ENCODE measurements around the gene PPP2R2C.
A peak's percentile ranks its signal among the peaks of the same experiment; 100 is the strongest.

The PPP2R2C gene

DNA sequence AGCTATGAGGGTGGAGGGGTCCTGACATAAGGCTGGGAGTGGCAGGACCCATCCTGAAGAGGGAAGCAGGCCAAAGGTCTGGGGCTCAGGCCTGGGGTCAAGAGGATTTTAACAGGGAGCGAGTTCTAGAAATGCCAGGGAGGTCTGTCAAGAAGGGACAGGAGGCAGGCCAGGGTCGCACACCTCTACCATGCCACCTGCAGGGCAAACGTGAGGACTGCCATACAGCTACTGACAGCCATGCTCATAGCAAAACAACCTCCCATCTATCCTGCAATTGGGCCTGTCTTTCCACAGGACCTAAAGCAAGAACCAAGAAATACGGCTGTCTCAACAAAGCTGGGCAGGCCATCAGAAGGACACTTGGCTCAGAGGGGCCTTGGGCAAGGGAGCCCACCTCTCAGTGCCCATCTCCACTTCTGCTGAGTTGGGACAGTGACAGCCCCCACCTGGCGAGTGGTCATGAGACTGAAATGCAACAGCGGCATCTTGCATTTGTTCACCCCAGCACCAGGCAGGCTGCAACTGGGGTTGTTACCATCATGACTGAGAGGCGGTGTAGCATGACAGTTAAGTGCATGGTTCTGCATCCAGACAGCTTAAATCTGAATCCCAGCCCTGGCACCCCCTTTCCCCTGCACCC lies 110.0 kb downstream of the PPP2R2C start:
- H3K9ac ChIP-seq (ENCODE audit: low read depth, low read length, poor library complexity) = no peak overlapping the region
- H2AK5ac ChIP-seq (ENCODE audit: low read depth, low read length) = no peak overlapping the region
- no peak overlapping the region for H2BK15ac ChIP-seq (ENCODE audit: low read length)
- H3K9me3 ChIP-seq (replicated peaks in 1 of 2; ENCODE audit: control insufficient read depth in 2 of 2, insufficient read depth in 1 of 2, low read depth in 1 of 2, low read length in 2 of 2) = peaks cover 0 to 1% of the 10 kb centered on the region in 2 donors
- H3K23ac ChIP-seq (ENCODE audit: low read depth, low read length, poor library complexity) = no peak overlapping the region
- H4K91ac ChIP-seq (ENCODE audit: low read depth, low read length, poor library complexity) = no peak overlapping the region
- no peak overlapping the region for H3K27ac ChIP-seq (replicated peaks; ENCODE audit: low read length)
- no peak overlapping the region for H2BK120ac ChIP-seq (ENCODE audit: low read depth, low read length)
- H3K4me1 ChIP-seq (ENCODE audit: control insufficient read depth in 2 of 2, insufficient read depth in 1 of 2, low read depth in 1 of 2, low read length in 2 of 2) = peaks cover 0 to 9% of the 10 kb centered on the region in 2 donors
- no peak overlapping the region for H3K4ac ChIP-seq (ENCODE audit: low read length)
- no CpG with 5 or more reads among the region's 7 CpGs for WGBS, 2 donors (ENCODE audit: extremely low coverage in 2 of 2, insufficient read length in 2 of 2, insufficient replicate concordance in 1 of 2)
- no peak overlapping the region for H2AFZ ChIP-seq (ENCODE audit: low read length)
- no peak overlapping the region for H3K4me3 ChIP-seq (ENCODE audit: low read length in 2 of 2)
- no peak overlapping the region for H3K14ac ChIP-seq (ENCODE audit: low read length)
- H2BK5ac ChIP-seq (ENCODE audit: low read length) = no peak overlapping the region
- no peak overlapping the region for H4K8ac ChIP-seq (ENCODE audit: low read depth, low read length)
- DNase-seq (ENCODE audit: low spot score) = no peak
- no peak overlapping the region for H3K18ac ChIP-seq (ENCODE audit: low read length)
- H3K36me3 ChIP-seq (replicated peaks in 1 of 2; ENCODE audit: control insufficient read depth in 2 of 2, insufficient read depth in 2 of 2, low read length in 2 of 2) = no peaks in the 10 kb centered on the region
- no peaks in the 10 kb centered on the region for H3K79me1 ChIP-seq (ENCODE audit: low read depth, low read length)
- peaks cover 0 to 18% (median 0%) of the 10 kb centered on the region in 3 experiments for H3K27me3 ChIP-seq (ENCODE audit: control insufficient read depth in 3 of 3, insufficient read depth in 3 of 3, low read depth in 1 of 3, low read length in 3 of 3)
- no peak overlapping the region for H2BK12ac ChIP-seq (ENCODE audit: low read length)
- no peak overlapping the region for H3K4me2 ChIP-seq (ENCODE audit: insufficient read depth, low read length, poor library complexity, severe bottlenecking)

DNA sequence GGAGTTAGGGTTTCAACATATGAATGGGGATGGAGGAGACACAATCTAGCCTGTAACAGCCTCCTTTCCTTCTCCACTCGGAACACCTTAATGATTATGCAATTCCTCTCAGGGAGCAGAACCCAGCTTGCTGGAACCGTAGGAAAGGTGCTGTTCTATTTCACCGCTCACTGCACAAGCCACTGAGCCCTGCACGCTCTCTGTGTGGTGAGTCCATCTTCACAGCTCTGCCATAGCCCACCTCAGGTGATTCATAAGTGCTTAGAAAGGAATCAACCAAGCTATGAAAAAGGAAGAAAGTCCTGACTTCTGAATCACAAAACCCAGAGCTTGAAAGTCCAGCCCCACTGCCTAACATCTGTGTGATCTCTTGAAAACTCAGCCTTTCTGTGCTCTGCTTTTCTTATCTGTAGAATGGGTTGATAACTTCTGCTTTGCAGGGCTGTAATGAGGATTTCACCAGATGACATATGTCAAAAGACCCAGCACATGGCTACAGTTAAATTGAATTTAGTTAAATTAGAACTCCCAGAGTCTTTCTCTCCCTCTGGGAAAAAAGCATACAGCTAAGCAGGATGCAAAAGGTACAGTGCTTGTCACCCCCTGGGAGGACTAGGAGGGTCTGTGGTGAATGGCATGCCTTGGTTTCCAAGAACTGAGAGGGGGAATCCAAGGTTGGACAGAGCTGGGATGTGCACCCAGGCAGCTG lies 111.2 kb downstream of the PPP2R2C start:
- Histone ChIP-seq H4K8ac (ENCODE audit: low read depth, low read length) (no peak overlapping the region), H2BK5ac (ENCODE audit: low read length) (no peak overlapping the region), H3K4ac (ENCODE audit: low read length) (no peak overlapping the region), H2AFZ (ENCODE audit: low read length) (no peak overlapping the region), H2BK120ac (ENCODE audit: low read depth, low read length) (no peak overlapping the region), H4K91ac (ENCODE audit: low read depth, low read length, poor library complexity) (no peak overlapping the region), H2AK5ac (ENCODE audit: low read depth, low read length) (no peak overlapping the region), H3K4me1 (ENCODE audit: control insufficient read depth in 2 of 2, insufficient read depth in 1 of 2, low read depth in 1 of 2, low read length in 2 of 2) (peaks cover 0 to 4% of the 10 kb centered on the region in 2 donors), H3K9me3 (replicated peaks in 1 of 2; ENCODE audit: control insufficient read depth in 2 of 2, insufficient read depth in 1 of 2, low read depth in 1 of 2, low read length in 2 of 2) (peaks cover 0 to 2% of the 10 kb centered on the region in 2 donors), H3K23ac (ENCODE audit: low read depth, low read length, poor library complexity) (no peak overlapping the region), H3K4me2 (ENCODE audit: insufficient read depth, low read length, poor library complexity, severe bottlenecking) (no peak overlapping the region), H3K36me3 (replicated peaks in 1 of 2; ENCODE audit: control insufficient read depth in 2 of 2, insufficient read depth in 2 of 2, low read length in 2 of 2) (no peaks in the 10 kb centered on the region), H3K18ac (ENCODE audit: low read length) (no peak overlapping the region), H2BK12ac (ENCODE audit: low read length) (no peak overlapping the region), H3K14ac (ENCODE audit: low read length) (no peak overlapping the region), H3K79me1 (ENCODE audit: low read depth, low read length) (no peaks in the 10 kb centered on the region), H3K27ac (replicated peaks; ENCODE audit: low read length) (no peak overlapping the region), H3K4me3 (ENCODE audit: low read length in 2 of 2) (no peak overlapping the region), H3K9ac (ENCODE audit: low read depth, low read length, poor library complexity) (no peak overlapping the region), H2BK15ac (ENCODE audit: low read length) (no peak overlapping the region), H3K27me3 (ENCODE audit: control insufficient read depth in 3 of 3, insufficient read depth in 3 of 3, low read depth in 1 of 3, low read length in 3 of 3) (peaks cover 0 to 6% (median 0%) of the 10 kb centered on the region in 3 experiments)
- WGBS, 2 donors (ENCODE audit: extremely low coverage in 2 of 2, insufficient read length in 2 of 2, insufficient replicate concordance in 1 of 2) = no CpG with 5 or more reads among the region's 4 CpGs
- no peak for DNase-seq (ENCODE audit: low spot score)

DNA sequence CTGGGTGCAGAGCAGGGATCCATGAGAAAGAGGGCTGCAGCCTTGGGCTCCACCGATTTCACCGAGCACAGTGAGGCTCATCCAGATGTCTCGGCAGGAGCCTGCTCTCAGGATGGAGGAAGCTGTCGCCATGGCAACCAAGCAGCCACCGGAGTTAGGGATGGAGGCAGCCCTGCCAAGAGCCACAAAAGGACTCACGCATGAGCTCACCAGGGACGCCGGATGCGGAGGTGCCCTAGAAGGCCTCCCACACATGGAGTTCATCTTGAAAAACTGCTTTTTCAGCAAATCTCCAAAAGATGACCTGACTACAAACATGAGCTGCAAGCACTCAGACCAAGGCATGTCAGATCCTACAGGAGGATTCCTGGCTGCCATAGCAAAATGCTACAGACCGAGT lies 112.0 kb downstream of the PPP2R2C start:
- Histone ChIP-seq H3K4me2 (ENCODE audit: insufficient read depth, low read length, poor library complexity, severe bottlenecking) (no peak overlapping the region), H4K91ac (ENCODE audit: low read depth, low read length, poor library complexity) (no peak overlapping the region), H3K4me1 (ENCODE audit: control insufficient read depth in 2 of 2, insufficient read depth in 1 of 2, low read depth in 1 of 2, low read length in 2 of 2) (peaks cover 0 to 4% of the 10 kb centered on the region in 2 donors), H3K36me3 (replicated peaks in 1 of 2; ENCODE audit: control insufficient read depth in 2 of 2, insufficient read depth in 2 of 2, low read length in 2 of 2) (no peaks in the 10 kb centered on the region), H3K18ac (ENCODE audit: low read length) (no peak overlapping the region), H2BK5ac (ENCODE audit: low read length) (no peak overlapping the region), H3K27ac (replicated peaks; ENCODE audit: low read length) (no peak overlapping the region), H2AFZ (ENCODE audit: low read length) (no peak overlapping the region), H3K4ac (ENCODE audit: low read length) (no peak overlapping the region), H2AK5ac (ENCODE audit: low read depth, low read length) (no peak overlapping the region), H3K23ac (ENCODE audit: low read depth, low read length, poor library complexity) (no peak overlapping the region), H3K14ac (ENCODE audit: low read length) (no peak overlapping the region), H2BK12ac (ENCODE audit: low read length) (no peak overlapping the region), H3K79me1 (ENCODE audit: low read depth, low read length) (no peaks in the 10 kb centered on the region), H2BK120ac (ENCODE audit: low read depth, low read length) (no peak overlapping the region), H3K4me3 (ENCODE audit: low read length in 2 of 2) (no peak overlapping the region), H4K8ac (ENCODE audit: low read depth, low read length) (no peak overlapping the region), H3K9me3 (replicated peaks in 1 of 2; ENCODE audit: control insufficient read depth in 2 of 2, insufficient read depth in 1 of 2, low read depth in 1 of 2, low read length in 2 of 2) (peaks cover 0 to 2% of the 10 kb centered on the region in 2 donors), H2BK15ac (ENCODE audit: low read length) (no peak overlapping the region), H3K9ac (ENCODE audit: low read depth, low read length, poor library complexity) (peak overlapping the region; percentile 6), H3K27me3 (ENCODE audit: control insufficient read depth in 3 of 3, insufficient read depth in 3 of 3, low read depth in 1 of 3, low read length in 3 of 3) (peaks cover 0 to under 1% (median 0%) of the 10 kb centered on the region in 3 experiments)
- WGBS, 2 donors (ENCODE audit: extremely low coverage in 2 of 2, insufficient read length in 2 of 2, insufficient replicate concordance in 1 of 2) = no CpG with 5 or more reads among the region's 10 CpGs
- peak; percentile 35 for DNase-seq (ENCODE audit: low spot score)

DNA sequence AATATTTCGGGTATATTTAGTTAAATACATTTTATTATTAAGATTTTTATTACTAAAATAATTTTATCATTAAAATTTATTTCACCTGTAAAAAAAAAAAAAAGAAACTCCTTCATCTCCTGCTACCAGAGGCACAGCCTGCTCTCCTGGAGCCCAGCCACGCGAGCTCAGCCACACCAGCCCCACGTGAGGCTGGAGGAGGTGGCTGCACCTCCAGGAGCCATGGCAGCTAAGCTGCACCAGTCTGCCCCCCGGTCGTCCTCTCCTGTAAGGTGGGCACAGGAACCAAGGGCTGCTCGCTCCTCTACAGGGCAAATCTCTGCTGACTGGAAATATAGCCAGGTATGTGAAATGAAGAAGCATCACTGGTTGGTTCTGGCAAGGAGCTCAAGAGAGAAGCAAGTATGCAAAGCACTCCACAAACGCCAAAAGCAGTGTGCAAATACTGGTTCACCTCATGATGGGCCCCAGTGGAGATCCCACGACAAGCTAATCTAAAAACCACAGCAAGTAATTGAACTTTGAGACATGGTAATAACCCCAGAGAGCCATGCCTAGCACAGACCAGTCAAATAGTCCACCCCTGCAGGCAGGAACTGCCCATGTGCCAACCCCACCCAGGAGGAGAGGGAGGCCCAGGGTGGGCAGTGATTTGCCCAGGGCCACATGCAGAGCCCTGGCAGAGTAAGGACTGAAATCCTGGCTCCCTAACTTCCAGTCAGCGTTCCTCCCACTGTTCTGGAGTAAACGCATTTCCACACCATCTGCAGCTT lies 112.7 kb downstream of the PPP2R2C start:
- no peak overlapping the region for H3K18ac ChIP-seq (ENCODE audit: low read length)
- H4K8ac ChIP-seq (ENCODE audit: low read depth, low read length) = no peak overlapping the region
- H2BK5ac ChIP-seq (ENCODE audit: low read length) = no peak overlapping the region
- H2BK120ac ChIP-seq (ENCODE audit: low read depth, low read length) = no peak overlapping the region
- no peak overlapping the region for H2BK12ac ChIP-seq (ENCODE audit: low read length)
- no peak for DNase-seq (ENCODE audit: low spot score)
- no CpG with 5 or more reads among the region's 11 CpGs for WGBS, 2 donors (ENCODE audit: extremely low coverage in 2 of 2, insufficient read length in 2 of 2, insufficient replicate concordance in 1 of 2)
- no peaks in the 10 kb centered on the region for H3K36me3 ChIP-seq (replicated peaks in 1 of 2; ENCODE audit: control insufficient read depth in 2 of 2, insufficient read depth in 2 of 2, low read length in 2 of 2)
- H3K27ac ChIP-seq (replicated peaks; ENCODE audit: low read length) = no peak overlapping the region
- no peak overlapping the region for H3K14ac ChIP-seq (ENCODE audit: low read length)
- H3K79me1 ChIP-seq (ENCODE audit: low read depth, low read length) = no peaks in the 10 kb centered on the region
- H3K4me3 ChIP-seq (ENCODE audit: low read length in 2 of 2) = no peak overlapping the region
- H3K23ac ChIP-seq (ENCODE audit: low read depth, low read length, poor library complexity) = no peak overlapping the region
- H2AFZ ChIP-seq (ENCODE audit: low read length) = no peak overlapping the region
- peaks cover 0 to 2% of the 10 kb centered on the region in 2 donors for H3K9me3 ChIP-seq (replicated peaks in 1 of 2; ENCODE audit: control insufficient read depth in 2 of 2, insufficient read depth in 1 of 2, low read depth in 1 of 2, low read length in 2 of 2)
- peaks cover 0 to 4% of the 10 kb centered on the region in 2 donors for H3K4me1 ChIP-seq (ENCODE audit: control insufficient read depth in 2 of 2, insufficient read depth in 1 of 2, low read depth in 1 of 2, low read length in 2 of 2)
- no peak overlapping the region for H2BK15ac ChIP-seq (ENCODE audit: low read length)
- H3K27me3 ChIP-seq (ENCODE audit: control insufficient read depth in 3 of 3, insufficient read depth in 3 of 3, low read depth in 1 of 3, low read length in 3 of 3) = no peaks in the 10 kb centered on the region
- H2AK5ac ChIP-seq (ENCODE audit: low read depth, low read length) = no peak overlapping the region
- H3K9ac ChIP-seq (ENCODE audit: low read depth, low read length, poor library complexity) = peak overlapping the region; percentile 6
- no peak overlapping the region for H3K4ac ChIP-seq (ENCODE audit: low read length)
- H4K91ac ChIP-seq (ENCODE audit: low read depth, low read length, poor library complexity) = no peak overlapping the region
- H3K4me2 ChIP-seq (ENCODE audit: insufficient read depth, low read length, poor library complexity, severe bottlenecking) = no peak overlapping the region

Data from neuronal stem cell (in vitro differentiated cells).